PFSK-1 (cell line): ENCODE data around the gene IST1.

Experiments used
- FOXP2 ChIP-seq: optimal IDR thresholded peaks from 2 replicates; pipeline ENCODE3; 2011; ENCODE audit warnings: borderline replicate concordance, control low read depth, inconsistent platforms; ENCODE audit not compliant: insufficient read depth; ENCODE audit errors: extremely low read length, extremely low read depth
- POLR2AphosphoS5 ChIP-seq: IDR thresholded peaks from 2 replicates; pipeline ENCODE4 v1.6.1; 2012; ENCODE audit warnings: low read depth, mild to moderate bottlenecking, control low read depth, low read length, moderate library complexity
- REST ChIP-seq, 2 experiments: IDR thresholded peaks; 2 replicates each; pipeline versions ENCODE4 v1.6.1 to v1.8.0; 2011 to 2012; ENCODE audit warnings: low read depth in 2 of 2, low read length in 2 of 2, control low read depth in 1 of 2, inconsistent platforms in 1 of 2, mild to moderate bottlenecking in 1 of 2, moderate library complexity in 1 of 2; ENCODE audit not compliant: insufficient read depth in 1 of 2
- SIN3A ChIP-seq: IDR thresholded peaks from 2 replicates; pipeline ENCODE4 v1.6.1; 2012; ENCODE audit warnings: mild to moderate bottlenecking, low read length, moderate library complexity, borderline replicate concordance; ENCODE audit not compliant: insufficient read depth
- TAF1 ChIP-seq: IDR thresholded peaks from 2 replicates; pipeline ENCODE4 v1.6.1; 2012; ENCODE audit warnings: low read length, control low read depth, borderline replicate concordance; ENCODE audit not compliant: insufficient read depth

IST1 gene

GRCh38 chr16:71885261-71885650, 10.1 kb upstream of the IST1 start:
- TF ChIP-seq POLR2AphosphoS5: no peak
- no peak for TF ChIP-seq SIN3A
- TF ChIP-seq TAF1: no peak

- no peak for TF ChIP-seq POLR2AphosphoS5
- TF ChIP-seq TAF1: no peak
- TF ChIP-seq SIN3A: no peak
- no peak for TF ChIP-seq REST (IDR thresholded peaks at IDR 0.05; ENCODE audit: insufficient read depth in 1 of 2, low read depth in 2 of 2, low read length in 2 of 2)
- no peak for TF ChIP-seq FOXP2
These were observed 6.2 kb upstream of the IST1 start for GRCh38 chr16:71889147-71889546.

GRCh38 chr16:71893888-71894228, 1.5 kb upstream of the IST1 start:
- TF ChIP-seq POLR2AphosphoS5: no peak
- TF ChIP-seq SIN3A: no peak

GRCh38 chr16:71894229-71894920, 956 bp upstream of the IST1 start:
- TF ChIP-seq FOXP2 (no peak), REST (IDR thresholded peaks at IDR 0.05; ENCODE audit: insufficient read depth in 1 of 2, low read depth in 2 of 2, low read length in 2 of 2) (no peak), SIN3A (no peak), TAF1 (no peak), POLR2AphosphoS5 (no peak)

GRCh38 chr16:71895679-71896365, 491 bp downstream of the IST1 start:
- TF ChIP-seq SIN3A (0 out of 2 replicates have a peak, but pooled peaks have one; percentile 11), TAF1 (no peak), REST (IDR thresholded peaks at IDR 0.05; ENCODE audit: insufficient read depth in 1 of 2, low read depth in 2 of 2, low read length in 2 of 2) (no peak), POLR2AphosphoS5 (no peak), FOXP2 (no peak)

- TF ChIP-seq REST (IDR thresholded peaks at IDR 0.05; ENCODE audit: insufficient read depth in 1 of 2, low read depth in 2 of 2, low read length in 2 of 2) (no peak), TAF1 (no peak)
These were observed 1.5 kb downstream of the IST1 start for GRCh38 chr16:71896764-71897368.
